GM21381 (cell line): ENCODE data around the gene UGCG.
"Not testable (repeated sequence)": the region's sequence is repeated elsewhere in the genome, so short reads cannot be mapped to it uniquely, and the experiment has no call there.

ENCODE experiments used
- ATAC-seq: cut with Tn5 transposase; IDR thresholded peaks from one replicate; pipeline ENCODE4 v1.9.1; 2021; ENCODE audit warnings: mild to moderate bottlenecking, moderate library complexity; ENCODE audit not compliant: unreplicated experiment

The UGCG gene

GRCh38 chr9:111948951-111949350 lies 52.3 kb downstream of the UGCG start:
- ATAC-seq: no peak

GRCh38 chr9:111949919-111950318 lies 53.3 kb downstream of the UGCG start:
- no peak for ATAC-seq

GRCh38 chr9:111952559-111952958 lies 55.9 kb downstream of the UGCG start:
- ATAC-seq: no peak

DNA sequence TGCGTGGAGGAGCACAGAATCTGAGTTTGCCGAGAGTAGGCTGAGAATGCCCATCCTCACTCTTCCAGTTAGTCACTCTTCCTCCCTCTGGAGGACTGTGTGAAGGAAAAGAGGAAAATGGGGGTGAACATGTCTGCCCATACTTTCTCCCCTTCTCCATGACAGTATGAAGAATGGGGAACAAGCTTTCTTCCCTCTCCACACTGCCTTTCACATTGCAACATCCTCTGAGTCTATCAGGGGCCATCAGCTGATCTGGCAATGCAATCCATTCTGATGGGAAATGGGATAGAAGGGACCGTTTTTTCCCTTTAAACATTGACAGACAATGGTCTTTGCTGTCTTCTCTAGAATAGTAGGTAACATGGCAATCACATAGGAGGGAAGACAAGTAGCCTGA lies 56.8 kb downstream of the UGCG start:
- ATAC-seq: no peak

GRCh38 chr9:111955048-111955447 lies 58.4 kb downstream of the UGCG start:
- no peak for ATAC-seq

DNA sequence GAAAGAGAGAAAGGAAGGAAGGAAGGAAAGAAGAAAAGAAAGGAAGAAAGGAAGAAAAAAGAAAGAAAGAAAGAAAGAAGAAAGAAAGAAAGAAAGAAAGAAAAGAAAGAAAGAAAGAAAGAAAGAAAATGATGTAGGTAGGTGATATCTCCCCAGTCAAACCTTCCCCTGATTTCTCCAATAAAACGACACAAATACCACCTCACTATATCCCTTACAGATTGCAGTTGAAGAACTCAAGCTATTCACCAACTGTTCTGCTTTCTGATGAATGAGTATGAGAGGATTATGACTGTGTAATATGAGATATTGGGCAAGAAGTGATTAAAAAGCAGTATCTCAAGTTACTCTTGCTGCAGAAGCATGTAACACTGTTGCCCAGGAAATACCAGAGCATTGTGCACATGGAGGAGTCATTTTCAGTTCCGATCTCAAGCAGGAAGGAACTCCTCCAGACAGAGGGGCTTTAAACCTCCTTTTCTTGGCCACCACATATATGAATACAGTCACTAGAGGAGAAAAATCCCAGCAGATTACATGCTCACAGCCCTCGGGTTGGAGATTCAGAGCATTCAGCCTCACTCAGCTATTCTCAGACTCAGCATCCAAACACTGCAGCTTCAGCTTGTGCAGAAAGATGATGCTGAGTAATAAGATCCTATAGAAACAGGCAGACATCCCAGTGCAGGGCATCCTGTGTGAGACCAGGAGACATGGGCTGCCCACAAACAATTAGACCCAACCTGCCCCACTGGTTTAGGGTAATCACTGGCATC lies 61.4 kb downstream of the UGCG start:
- ATAC-seq: peak; percentile 53

DNA sequence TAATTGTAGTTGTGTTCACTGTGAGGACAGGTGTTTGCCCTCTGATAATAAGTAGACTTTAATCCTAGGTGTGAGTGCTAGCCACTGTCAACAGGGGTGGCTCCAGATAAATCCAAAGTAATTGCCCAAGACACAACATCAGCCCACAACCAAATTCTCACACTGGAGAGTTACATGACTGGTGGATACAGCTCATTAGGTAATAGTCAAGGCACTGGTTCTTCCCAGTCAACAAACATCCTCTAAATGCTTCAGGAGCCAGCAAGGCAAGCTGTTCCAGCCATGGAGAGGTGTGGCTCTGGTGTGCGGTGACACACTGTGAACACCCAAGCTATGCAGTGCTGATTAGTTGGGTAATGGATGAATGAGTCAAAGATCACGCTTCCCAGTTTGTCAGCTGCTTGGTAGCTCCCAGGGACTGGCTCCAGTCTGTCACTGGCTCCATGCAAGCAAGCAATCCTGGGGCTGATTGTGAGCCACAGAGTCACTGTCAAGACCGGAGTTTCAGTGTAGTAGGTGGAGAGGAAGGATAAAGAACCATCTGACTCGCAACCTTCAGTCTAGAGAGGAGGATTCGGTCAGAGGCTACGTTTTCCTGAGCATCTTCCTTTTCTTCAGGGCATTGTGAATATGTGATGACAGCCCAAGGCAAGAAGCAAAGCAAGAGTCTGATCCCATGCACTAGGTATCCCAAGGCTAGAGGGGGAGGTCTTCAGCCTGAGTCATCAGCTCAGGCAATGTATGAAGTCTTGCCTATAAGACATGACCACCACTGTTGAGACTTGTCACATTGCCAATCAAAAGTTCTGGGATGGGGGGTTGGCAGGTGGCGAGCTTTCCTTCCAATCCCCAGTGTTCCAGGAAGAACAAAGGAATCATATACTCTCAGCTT lies 63.1 kb downstream of the UGCG start:
- no peak for ATAC-seq

DNA sequence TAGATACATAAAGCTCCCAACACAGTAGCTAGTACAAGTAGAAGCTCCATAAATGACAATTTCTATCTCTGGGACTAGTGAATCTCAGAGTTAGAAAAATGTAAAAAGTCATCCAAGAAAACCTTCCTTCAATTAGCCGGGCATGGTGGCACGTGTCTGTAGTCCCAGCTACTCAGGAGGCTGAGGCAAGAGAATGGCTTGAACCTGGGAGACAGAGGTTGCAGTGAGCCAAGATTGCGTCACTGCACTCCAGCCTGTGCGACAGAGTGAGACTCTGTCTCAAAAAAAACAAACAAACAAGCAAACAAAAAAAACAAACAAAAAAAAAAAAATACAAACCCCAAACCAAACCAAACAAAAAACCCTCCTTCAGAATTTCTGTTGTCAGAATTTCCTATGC lies 63.9 kb downstream of the UGCG start:
- not testable (repeated sequence) for ATAC-seq

GRCh38 chr9:111961009-111961408 lies 64.4 kb downstream of the UGCG start:
- no peak for ATAC-seq

DNA sequence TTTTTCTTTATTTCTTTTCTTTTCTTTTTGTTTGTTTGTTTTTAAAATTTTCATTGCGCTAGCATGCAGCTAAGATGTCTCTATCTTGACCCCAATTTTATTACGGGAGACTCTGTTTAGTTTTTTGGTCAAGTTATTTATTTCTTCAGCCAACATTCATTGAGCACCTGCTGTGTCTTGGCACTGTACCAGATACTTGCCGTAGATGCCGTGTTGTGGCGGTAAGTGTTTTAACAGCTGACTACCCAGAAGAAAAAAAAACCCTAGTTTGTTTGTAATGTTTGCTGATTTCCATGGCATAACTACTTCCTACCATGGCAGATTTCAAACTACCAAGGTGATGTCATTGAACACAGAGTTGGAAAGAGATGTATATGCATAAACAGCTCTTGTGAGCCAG lies 65.0 kb downstream of the UGCG start:
- ATAC-seq: no peak

DNA sequence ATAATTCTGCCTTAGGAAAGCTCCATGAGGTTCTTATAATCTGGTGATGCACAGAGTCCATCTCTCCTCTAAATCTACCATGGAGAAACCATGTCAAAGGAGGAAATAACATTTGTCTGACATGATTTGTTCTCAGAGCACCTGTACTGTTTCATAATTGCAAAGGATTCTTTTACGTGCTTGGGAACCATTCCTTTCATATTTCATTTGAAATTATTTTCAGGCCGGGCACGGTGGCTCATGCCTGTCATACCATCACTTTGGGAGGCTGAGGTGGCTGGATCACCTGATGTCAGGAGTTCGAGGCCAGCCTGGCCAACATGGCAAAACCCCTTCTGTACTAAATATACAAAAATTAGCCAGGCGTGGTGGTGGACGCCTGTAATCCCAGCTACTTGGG lies 65.4 kb downstream of the UGCG start:
- no peak for ATAC-seq

DNA sequence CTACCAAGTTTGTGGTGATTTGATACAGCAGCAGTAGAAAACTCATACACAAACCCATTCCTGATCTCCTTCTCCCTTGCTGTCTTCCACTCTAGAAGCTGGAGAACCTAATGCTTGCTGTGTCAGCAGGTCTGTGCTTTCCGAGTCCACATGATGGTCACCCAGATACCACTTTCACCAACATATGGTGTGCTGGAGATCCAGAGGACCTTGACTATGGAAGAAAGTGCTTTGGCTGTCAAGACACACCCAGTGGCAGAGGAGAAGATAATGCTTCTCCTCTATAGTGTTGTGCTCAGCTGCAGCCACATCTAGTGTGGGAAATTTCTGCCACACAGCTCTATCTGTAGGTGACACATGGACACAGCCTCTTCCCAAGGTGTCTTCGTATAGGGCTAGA lies 67.4 kb downstream of the UGCG start:
- no peak for ATAC-seq

DNA sequence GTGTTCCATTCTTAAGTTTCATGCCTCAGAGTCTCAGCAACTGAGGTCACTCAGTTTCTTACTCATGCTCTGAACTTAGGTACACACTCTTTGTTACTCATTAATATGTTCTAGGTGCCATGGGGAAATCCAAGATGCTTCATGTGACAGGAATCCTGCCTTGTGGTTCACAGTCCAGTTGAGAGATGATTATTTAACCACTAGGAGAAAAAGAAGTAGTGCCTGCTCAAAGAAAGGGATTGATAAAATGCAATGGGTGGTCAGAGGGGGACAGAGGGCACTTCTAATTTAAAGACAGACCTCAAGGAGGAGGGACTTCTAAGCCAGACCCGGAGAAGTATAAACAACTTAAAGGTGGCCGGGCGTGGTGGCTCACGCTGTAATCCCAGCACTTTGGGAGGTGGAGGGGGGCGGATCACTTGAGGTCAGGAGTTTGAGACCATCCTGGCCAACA lies 69.0 kb downstream of the UGCG start:
- peak; percentile 74 for ATAC-seq

- no peak for ATAC-seq
Measured at GRCh38 chr9:111966124-111966723, 69.6 kb downstream of the UGCG start.

GRCh38 chr9:111966861-111967291 lies 70.3 kb downstream of the UGCG start:
- no peak for ATAC-seq

- no peak for ATAC-seq
Measured at GRCh38 chr9:111967621-111968020, 71.0 kb downstream of the UGCG start.

DNA sequence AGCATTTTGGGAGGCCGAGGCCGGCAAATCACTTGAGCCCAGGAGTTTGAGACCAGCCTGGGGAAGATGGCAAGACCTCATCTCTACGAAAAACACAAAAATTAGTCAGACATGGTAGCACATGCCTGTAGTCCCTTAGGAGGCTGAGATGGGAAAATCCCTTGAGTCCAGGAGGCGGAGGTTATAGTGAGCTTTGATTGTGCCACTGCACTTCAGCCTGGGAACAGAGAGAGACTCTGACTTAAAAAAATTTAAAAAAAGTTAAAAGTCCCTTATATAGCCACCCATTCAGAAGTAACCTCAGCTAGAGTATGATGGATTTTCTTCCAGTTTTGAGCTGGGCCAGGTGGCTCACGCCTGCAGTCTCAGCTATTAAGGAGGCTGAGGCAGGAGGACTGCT lies 72.4 kb downstream of the UGCG start:
- ATAC-seq: no peak

GRCh38 chr9:111969622-111970021 lies 73.0 kb downstream of the UGCG start:
- ATAC-seq: no peak

DNA sequence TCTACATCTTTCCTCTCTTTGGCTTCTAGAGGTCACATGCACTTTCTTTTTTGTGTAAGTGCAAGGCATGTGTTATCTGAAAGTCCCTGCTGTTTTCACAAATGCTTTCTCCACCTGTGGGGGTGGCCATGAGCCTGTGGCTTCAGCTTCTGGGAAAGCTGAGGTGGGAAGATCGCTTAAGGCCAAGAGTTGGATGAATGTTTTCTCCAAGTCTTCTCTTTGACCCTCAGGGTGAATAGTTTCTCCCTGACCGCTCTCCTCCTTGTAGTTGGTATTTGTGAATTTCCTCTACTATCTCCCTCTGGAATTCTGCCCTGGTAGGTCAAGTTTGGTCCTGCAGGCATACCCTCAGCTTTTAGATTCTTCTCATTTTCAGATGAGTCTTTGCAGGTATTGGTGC lies 74.2 kb downstream of the UGCG start:
- ATAC-seq: no peak

DNA sequence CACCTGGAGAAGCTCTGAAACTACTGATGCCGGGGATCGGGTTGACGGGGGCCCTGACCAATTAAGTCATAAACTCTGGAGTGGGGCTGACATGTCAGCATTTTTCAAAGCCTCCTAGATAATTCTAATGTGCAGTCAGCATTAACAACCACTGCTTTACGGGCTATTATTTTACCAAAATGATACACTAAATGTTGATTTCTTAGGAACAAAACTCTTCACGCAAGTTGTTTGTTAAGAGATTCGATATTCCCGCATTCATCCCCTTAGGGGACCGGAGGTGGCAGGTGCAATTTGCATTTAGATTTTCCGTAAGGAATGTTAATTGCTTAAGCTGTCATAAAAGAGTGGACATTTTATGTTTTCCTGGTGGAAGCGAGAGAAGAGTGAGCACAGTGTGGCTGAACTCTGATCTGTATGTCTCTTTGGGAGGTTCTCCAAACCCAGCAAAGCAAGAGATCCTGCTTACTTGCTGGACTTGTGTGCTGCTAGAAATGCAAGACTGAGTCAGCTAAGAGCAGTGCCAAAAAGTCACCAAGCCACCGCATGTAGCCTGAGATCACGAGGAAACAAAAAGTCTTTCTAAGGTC lies 77.6 kb downstream of the UGCG start:
- no peak for ATAC-seq

- peak; percentile 51 for ATAC-seq
Measured at GRCh38 chr9:111975709-111976108, 79.1 kb downstream of the UGCG start.
